HG03521 (cell line): ENCODE measurements around the gene C1QL3.

Experiments
- ATAC-seq: cut with Tn5 transposase; IDR thresholded peaks from one replicate; pipeline ENCODE4 v1.9.1; 2021; ENCODE audit warnings: mild to moderate bottlenecking, moderate library complexity; ENCODE audit not compliant: unreplicated experiment

Gene C1QL3

GRCh38 chr10:16521311-16522016 lies at the start of gene C1QL3:
C1QL3 (minus strand) TSS chr10:16521879; CDS start chr10:16521065, 814 bp downstream.
- ATAC-seq, result peak; percentile 34

- peak; percentile 91 for ATAC-seq
Measured at GRCh38 chr10:16570731-16571130, 49.1 kb upstream of the C1QL3 start.

GRCh38 chr10:16566202-16566805 lies 44.6 kb upstream of the C1QL3 start:
- no peak for ATAC-seq

- no peak for ATAC-seq
Measured at GRCh38 chr10:16565604-16566003, 43.9 kb upstream of the C1QL3 start.

GRCh38 chr10:16562891-16563290 lies 41.2 kb upstream of the C1QL3 start:
- no peak for ATAC-seq

- no peak for ATAC-seq
Measured at GRCh38 chr10:16559236-16559773, 37.6 kb upstream of the C1QL3 start.

- no peak for ATAC-seq
Measured at GRCh38 chr10:16547973-16548372, 26.3 kb upstream of the C1QL3 start.

- ATAC-seq, result no peak
Measured at GRCh38 chr10:16545116-16545736, 23.5 kb upstream of the C1QL3 start.

GRCh38 chr10:16544591-16544990 lies 22.9 kb upstream of the C1QL3 start:
- no peak for ATAC-seq

GRCh38 chr10:16544099-16544498 lies 22.4 kb upstream of the C1QL3 start:
- ATAC-seq, result no peak

GRCh38 chr10:16536155-16536554 lies 14.5 kb upstream of the C1QL3 start:
- no peak for ATAC-seq

- no peak for ATAC-seq
Measured at GRCh38 chr10:16529853-16530252, 8.2 kb upstream of the C1QL3 start.

GRCh38 chr10:16527452-16527851 lies 5.8 kb upstream of the C1QL3 start:
- ATAC-seq, result no peak

GRCh38 chr10:16520900-16521299 lies 779 bp downstream of the C1QL3 start:
- ATAC-seq, result peak; percentile 47

- ATAC-seq, result peak; percentile 25
Measured at GRCh38 chr10:16519908-16520861, 1.5 kb downstream of the C1QL3 start.

- no peak for ATAC-seq
Measured at GRCh38 chr10:16519250-16519907, 2.3 kb downstream of the C1QL3 start.

- no peak for ATAC-seq
Measured at GRCh38 chr10:16518822-16519221, 2.9 kb downstream of the C1QL3 start.

- ATAC-seq, result no peak
Measured at GRCh38 chr10:16510843-16511242, 10.8 kb downstream of the C1QL3 start.

- ATAC-seq, result no peak
Measured at GRCh38 chr10:16509996-16510395, 11.7 kb downstream of the C1QL3 start.

- no peak for ATAC-seq
Measured at GRCh38 chr10:16505161-16505560, 16.5 kb downstream of the C1QL3 start.
